Measurements from ENCODE around the gene TAC4. TPM values are rescaled to one million over a fixed set of nuclear protein-coding genes. Genes with fewer than 3 reads are reported as not detected.

The TAC4 gene
- total and polyA plus RNA-seq, 9 of the 15 experiments (the other 6 are each of a cell fraction or from before 2014, with no cell fraction given) = 0.17 TPM; not detected in 8

DNA sequence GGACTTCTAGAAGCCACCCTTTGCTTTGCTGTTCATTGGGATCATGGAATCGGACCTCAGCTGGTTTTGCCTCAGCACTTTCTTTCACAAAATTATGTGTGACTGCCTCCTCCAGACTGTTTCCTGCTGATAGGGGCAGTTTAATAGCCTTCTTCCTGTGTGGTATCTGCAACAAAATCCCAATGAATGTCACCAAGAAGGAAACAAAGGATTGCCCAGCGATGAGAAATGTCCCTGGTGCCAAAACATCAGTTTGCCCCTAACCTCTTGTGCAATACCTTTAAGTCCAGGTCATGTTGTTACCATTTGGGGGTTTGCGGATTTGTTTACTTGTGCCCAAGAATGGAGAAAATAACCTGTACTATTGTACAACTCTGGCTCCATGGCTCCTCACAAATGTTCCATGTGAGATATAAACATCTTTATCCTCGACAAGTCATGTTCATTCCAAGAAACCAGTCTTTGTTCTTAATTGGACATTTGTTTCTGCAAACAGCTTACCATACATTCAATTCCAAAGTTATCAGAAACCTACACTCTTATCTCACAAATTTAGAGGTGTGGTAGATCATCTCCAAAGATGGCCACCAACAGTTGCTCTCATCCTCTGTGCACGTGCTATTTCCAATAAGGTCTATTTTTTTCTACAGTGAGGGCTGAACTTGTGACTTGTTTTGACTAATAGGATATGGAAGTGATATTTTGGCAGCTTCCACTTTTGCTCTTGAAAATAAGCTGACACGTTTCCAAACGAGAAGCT is 14.8 kb downstream of the TAC4 start (continued):
- peak; percentile 93; the same call in 1 of the 2 replicates for TF ChIP-seq ZNF589 (CRISPR knock-in tag; IDR thresholded peaks at IDR 0.05; ENCODE audit: low read depth)
- TF ChIP-seq, protein P1, sequence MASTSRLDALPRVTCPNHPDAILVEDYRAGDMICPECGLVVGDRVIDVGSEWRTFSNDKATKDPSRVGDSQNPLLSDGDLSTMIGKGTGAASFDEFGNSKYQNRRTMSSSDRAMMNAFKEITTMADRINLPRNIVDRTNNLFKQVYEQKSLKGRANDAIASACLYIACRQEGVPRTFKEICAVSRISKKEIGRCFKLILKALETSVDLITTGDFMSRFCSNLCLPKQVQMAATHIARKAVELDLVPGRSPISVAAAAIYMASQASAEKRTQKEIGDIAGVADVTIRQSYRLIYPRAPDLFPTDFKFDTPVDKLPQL (IDR thresholded peaks at IDR 0.05; ENCODE audit: extremely low read depth, insufficient read length) = no peak
- TF ChIP-seq, protein P2, sequence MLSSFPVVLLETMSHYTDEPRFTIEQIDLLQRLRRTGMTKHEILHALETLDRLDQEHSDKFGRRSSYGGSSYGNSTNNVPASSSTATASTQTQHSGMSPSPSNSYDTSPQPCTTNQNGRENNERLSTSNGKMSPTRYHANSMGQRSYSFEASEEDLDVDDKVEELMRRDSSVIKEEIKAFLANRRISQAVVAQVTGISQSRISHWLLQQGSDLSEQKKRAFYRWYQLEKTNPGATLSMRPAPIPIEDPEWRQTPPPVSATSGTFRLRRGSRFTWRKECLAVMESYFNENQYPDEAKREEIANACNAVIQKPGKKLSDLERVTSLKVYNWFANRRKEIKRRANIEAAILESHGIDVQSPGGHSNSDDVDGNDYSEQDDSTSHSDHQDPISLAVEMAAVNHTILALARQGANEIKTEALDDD (IDR thresholded peaks at IDR 0.05) = peak; percentile 30; the same call in 1 of the 2 replicates
- TF ChIP-seq RFX5 (IDR thresholded peaks at IDR 0.05; ENCODE audit: low read depth, low read length) = no peak
- no peak for TF ChIP-seq WHSC1 (IDR thresholded peaks at IDR 0.05; ENCODE audit: low read length)
- no peak for TF ChIP-seq ZNF384 (IDR thresholded peaks at IDR 0.05; ENCODE audit: low read depth, low read length)
- TF ChIP-seq TARDBP (IDR thresholded peaks at IDR 0.05) = no peak
- TF ChIP-seq SMARCE1 (IDR thresholded peaks at IDR 0.05) = peak; percentile 61; the same call in 1 of the 2 replicates
- TF ChIP-seq FOXK2 (conservative IDR thresholded peaks at IDR 0.05 in 1 of 2, IDR thresholded peaks at IDR 0.05 in 1 of 2; ENCODE audit: low read depth in 2 of 2) = no peak
- TF ChIP-seq, protein P3, sequence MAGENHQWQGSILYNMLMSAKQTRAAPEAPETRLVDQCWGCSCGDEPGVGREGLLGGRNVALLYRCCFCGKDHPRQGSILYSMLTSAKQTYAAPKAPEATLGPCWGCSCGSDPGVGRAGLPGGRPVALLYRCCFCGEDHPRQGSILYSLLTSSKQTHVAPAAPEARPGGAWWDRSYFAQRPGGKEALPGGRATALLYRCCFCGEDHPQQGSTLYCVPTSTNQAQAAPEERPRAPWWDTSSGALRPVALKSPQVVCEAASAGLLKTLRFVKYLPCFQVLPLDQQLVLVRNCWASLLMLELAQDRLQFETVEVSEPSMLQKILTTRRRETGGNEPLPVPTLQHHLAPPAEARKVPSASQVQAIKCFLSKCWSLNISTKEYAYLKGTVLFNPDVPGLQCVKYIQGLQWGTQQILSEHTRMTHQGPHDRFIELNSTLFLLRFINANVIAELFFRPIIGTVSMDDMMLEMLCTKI (IDR thresholded peaks at IDR 0.05; ENCODE audit: partially characterized antibody) = no peak
- TF ChIP-seq, protein P4, sequence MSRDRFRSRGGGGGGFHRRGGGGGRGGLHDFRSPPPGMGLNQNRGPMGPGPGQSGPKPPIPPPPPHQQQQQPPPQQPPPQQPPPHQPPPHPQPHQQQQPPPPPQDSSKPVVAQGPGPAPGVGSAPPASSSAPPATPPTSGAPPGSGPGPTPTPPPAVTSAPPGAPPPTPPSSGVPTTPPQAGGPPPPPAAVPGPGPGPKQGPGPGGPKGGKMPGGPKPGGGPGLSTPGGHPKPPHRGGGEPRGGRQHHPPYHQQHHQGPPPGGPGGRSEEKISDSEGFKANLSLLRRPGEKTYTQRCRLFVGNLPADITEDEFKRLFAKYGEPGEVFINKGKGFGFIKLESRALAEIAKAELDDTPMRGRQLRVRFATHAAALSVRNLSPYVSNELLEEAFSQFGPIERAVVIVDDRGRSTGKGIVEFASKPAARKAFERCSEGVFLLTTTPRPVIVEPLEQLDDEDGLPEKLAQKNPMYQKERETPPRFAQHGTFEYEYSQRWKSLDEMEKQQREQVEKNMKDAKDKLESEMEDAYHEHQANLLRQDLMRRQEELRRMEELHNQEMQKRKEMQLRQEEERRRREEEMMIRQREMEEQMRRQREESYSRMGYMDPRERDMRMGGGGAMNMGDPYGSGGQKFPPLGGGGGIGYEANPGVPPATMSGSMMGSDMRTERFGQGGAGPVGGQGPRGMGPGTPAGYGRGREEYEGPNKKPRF (IDR thresholded peaks at IDR 0.05; ENCODE audit: low read depth, low read length) = no peak
- TF ChIP-seq CREBBP (IDR thresholded peaks at IDR 0.05; ENCODE audit: low read depth, low read length) = no peak
- peak; percentile 83 for TF ChIP-seq TEAD4 (IDR thresholded peaks at IDR 0.05; ENCODE audit: low read length)
- no peak for TF ChIP-seq TEAD4 (CRISPR knock-in tag; IDR thresholded peaks at IDR 0.05; ENCODE audit: borderline replicate concordance)
- TF ChIP-seq MEIS2 (IDR thresholded peaks at IDR 0.05; ENCODE audit: partially characterized antibody) = peak; percentile 69
- TF ChIP-seq ZFP30 (CRISPR knock-in tag; IDR thresholded peaks at IDR 0.05; ENCODE audit: borderline replicate concordance) = no peak
- peak; percentile 70; the same call in 1 of the 2 replicates for TF ChIP-seq L3MBTL2 (IDR thresholded peaks at IDR 0.05)
- TF ChIP-seq, protein P5, sequence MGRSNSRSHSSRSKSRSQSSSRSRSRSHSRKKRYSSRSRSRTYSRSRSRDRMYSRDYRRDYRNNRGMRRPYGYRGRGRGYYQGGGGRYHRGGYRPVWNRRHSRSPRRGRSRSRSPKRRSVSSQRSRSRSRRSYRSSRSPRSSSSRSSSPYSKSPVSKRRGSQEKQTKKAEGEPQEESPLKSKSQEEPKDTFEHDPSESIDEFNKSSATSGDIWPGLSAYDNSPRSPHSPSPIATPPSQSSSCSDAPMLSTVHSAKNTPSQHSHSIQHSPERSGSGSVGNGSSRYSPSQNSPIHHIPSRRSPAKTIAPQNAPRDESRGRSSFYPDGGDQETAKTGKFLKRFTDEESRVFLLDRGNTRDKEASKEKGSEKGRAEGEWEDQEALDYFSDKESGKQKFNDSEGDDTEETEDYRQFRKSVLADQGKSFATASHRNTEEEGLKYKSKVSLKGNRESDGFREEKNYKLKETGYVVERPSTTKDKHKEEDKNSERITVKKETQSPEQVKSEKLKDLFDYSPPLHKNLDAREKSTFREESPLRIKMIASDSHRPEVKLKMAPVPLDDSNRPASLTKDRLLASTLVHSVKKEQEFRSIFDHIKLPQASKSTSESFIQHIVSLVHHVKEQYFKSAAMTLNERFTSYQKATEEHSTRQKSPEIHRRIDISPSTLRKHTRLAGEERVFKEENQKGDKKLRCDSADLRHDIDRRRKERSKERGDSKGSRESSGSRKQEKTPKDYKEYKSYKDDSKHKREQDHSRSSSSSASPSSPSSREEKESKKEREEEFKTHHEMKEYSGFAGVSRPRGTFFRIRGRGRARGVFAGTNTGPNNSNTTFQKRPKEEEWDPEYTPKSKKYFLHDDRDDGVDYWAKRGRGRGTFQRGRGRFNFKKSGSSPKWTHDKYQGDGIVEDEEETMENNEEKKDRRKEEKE (IDR thresholded peaks at IDR 0.05; ENCODE audit: borderline replicate concordance in 1 of 2, control insufficient read depth in 1 of 2, low read depth in 2 of 2, low read length in 1 of 2) = no peak
- TF ChIP-seq ETV5 (CRISPR knock-in tag; IDR thresholded peaks at IDR 0.05; ENCODE audit: low read depth) = peak; percentile 94

Measured in K562 (cell line).